ENCODE measurements around the gene NUF2.
"Not testable (repeated sequence)": the region's sequence is repeated elsewhere in the genome, so short reads cannot be mapped to it uniquely, and the experiment has no call there.

The NUF2 gene

GRCh38 chr1:163305441-163305840, 16.3 kb upstream of the NUF2 start:
- TF ChIP-seq ZNF274 (IDR thresholded peaks at IDR 0.05; ENCODE audit: low read depth, low read length): no peak
- no peak overlapping the region for H3K4me3 ChIP-seq (ENCODE audit: low read length)

GRCh38 chr1:163307479-163308171, 14.1 kb upstream of the NUF2 start:
- no peak overlapping the region for H3K4me3 ChIP-seq (ENCODE audit: low read length)
- TF ChIP-seq ZNF274 (IDR thresholded peaks at IDR 0.05; ENCODE audit: low read depth, low read length): no peak

GRCh38 chr1:163308811-163309210, 12.9 kb upstream of the NUF2 start:
- no peak for TF ChIP-seq ZNF274 (IDR thresholded peaks at IDR 0.05; ENCODE audit: low read depth, low read length)
- H3K4me3 ChIP-seq (ENCODE audit: low read length): no peak overlapping the region

- H3K4me3 ChIP-seq (ENCODE audit: low read length): no peak overlapping the region
- TF ChIP-seq ZNF274 (IDR thresholded peaks at IDR 0.05; ENCODE audit: low read depth, low read length): no peak
These were observed 5.9 kb upstream of the NUF2 start for GRCh38 chr1:163315773-163316374.

- no peak for TF ChIP-seq ZNF274 (IDR thresholded peaks at IDR 0.05; ENCODE audit: low read depth, low read length)
- peak overlapping the region; percentile 99 for H3K4me3 ChIP-seq (ENCODE audit: low read length)
These were observed 863 bp upstream of the NUF2 start for GRCh38 chr1:163320891-163321290.

GRCh38 chr1:163323339-163323738, 1.6 kb downstream of the NUF2 start:
- peak overlapping the region; percentile 99 for H3K4me3 ChIP-seq (ENCODE audit: low read length)

GRCh38 chr1:163331116-163331515, 9.4 kb downstream of the NUF2 start:
- no peak overlapping the region for H3K4me3 ChIP-seq (ENCODE audit: low read length)
- no peak for TF ChIP-seq ZNF274 (IDR thresholded peaks at IDR 0.05; ENCODE audit: low read depth, low read length)

- no peak overlapping the region for H3K4me3 ChIP-seq (ENCODE audit: low read length)
- TF ChIP-seq ZNF274 (IDR thresholded peaks at IDR 0.05; ENCODE audit: low read depth, low read length): no peak
These were observed 13.5 kb downstream of the NUF2 start for GRCh38 chr1:163335216-163335615.

GRCh38 chr1:163337631-163338030, 15.9 kb downstream of the NUF2 start:
- H3K4me3 ChIP-seq (ENCODE audit: low read length): no peak overlapping the region
- no peak for TF ChIP-seq ZNF274 (IDR thresholded peaks at IDR 0.05; ENCODE audit: low read depth, low read length)

- no peak for TF ChIP-seq ZNF274 (IDR thresholded peaks at IDR 0.05; ENCODE audit: low read depth, low read length)
- H3K4me3 ChIP-seq (ENCODE audit: low read length): no peak overlapping the region
These were observed 24.6 kb downstream of the NUF2 start for GRCh38 chr1:163346326-163346870.

GRCh38 chr1:163347106-163347505, 25.4 kb downstream of the NUF2 start:
- H3K4me3 ChIP-seq (ENCODE audit: low read length): no peak overlapping the region
- TF ChIP-seq ZNF274 (IDR thresholded peaks at IDR 0.05; ENCODE audit: low read depth, low read length): no peak

- H3K4me3 ChIP-seq (ENCODE audit: low read length): no peak overlapping the region
- TF ChIP-seq ZNF274 (IDR thresholded peaks at IDR 0.05; ENCODE audit: low read depth, low read length): no peak
These were observed 30.2 kb downstream of the NUF2 start for GRCh38 chr1:163351912-163352311.

- TF ChIP-seq ZNF274 (IDR thresholded peaks at IDR 0.05; ENCODE audit: low read depth, low read length): no peak
- no peak overlapping the region for H3K4me3 ChIP-seq (ENCODE audit: low read length)
These were observed 35.6 kb downstream of the NUF2 start for GRCh38 chr1:163357378-163357777.

GRCh38 chr1:163358172-163358571, 36.4 kb downstream of the NUF2 start:
- H3K4me3 ChIP-seq (ENCODE audit: low read length): not testable (repeated sequence)

GRCh38 chr1:163361123-163361934, 39.6 kb downstream of the NUF2 start:
- H3K4me3 ChIP-seq (ENCODE audit: low read length): no peak overlapping the region
- no peak for TF ChIP-seq ZNF274 (IDR thresholded peaks at IDR 0.05; ENCODE audit: low read depth, low read length)
